ENCODE data around the gene RAB8B.

The RAB8B gene

GRCh38 chr15:63312286-63312685 is 122.9 kb downstream of the RAB8B start:
- no peak for DNase-seq (ENCODE audit: low read depth in 2 of 2)

- DNase-seq (ENCODE audit: low read depth in 2 of 2), result no peak
Measured at GRCh38 chr15:63313825-63314224, 124.4 kb downstream of the RAB8B start.

- no peak for DNase-seq (ENCODE audit: low read depth in 2 of 2)
Measured at GRCh38 chr15:63314409-63314808, 125.0 kb downstream of the RAB8B start.

All from activated CD8-positive, alpha-beta memory T cell treated with anti-CD3 and anti-CD28 coated beads for 4 hours (primary cell).